Spleen (tissue), 7 donors: Measurements from ENCODE around the gene CMTM8.

Experiments
- CTCF ChIP-seq, 11 experiments: fragments of 200-600 bp in 7 of 11; fragments of 450-650 bp in 4 of 11; sonication (generic) in 4 of 11; IDR thresholded peaks in 8 of 11; conservative IDR thresholded peaks in 3 of 11; 1 replicate in 7 of 11; 2 replicates in 4 of 11; pipeline versions ENCODE4 v1.4.0 to v1.8.0; 2016 to 2021; ENCODE audit warnings: antibody characterized with exemption in 11 of 11, inconsistent platforms in 4 of 11, mild to moderate bottlenecking in 1 of 11
- POLR2AphosphoS5 ChIP-seq, 3 donors: sonication (generic); formaldehyde crosslinking; IDR thresholded peaks; one replicate each; pipeline ENCODE4 v1.5.1; 2017; ENCODE audit warnings: antibody characterized with exemption in 3 of 3
- donor health status: DM: no; HTN: no; CAD: no; lungs with moderate emphysema.
- donor health status: DM: no; HTN: no; CAD: no.
- donor health status: DM: no; HTN: no; CAD: no.

GRCh38 chr3:32303399-32303747 lies 64.9 kb downstream of the CMTM8 start:
- TF ChIP-seq CTCF (IDR thresholded peaks at IDR 0.05 in 8 of 11, conservative IDR thresholded peaks at IDR 0.05 in 3 of 11) = no peak
- TF ChIP-seq POLR2AphosphoS5 (IDR thresholded peaks at IDR 0.05) = no peak
